ENCODE results near the gene RIMBP3B.
"Not testable (repeated sequence)": the region's sequence is repeated elsewhere in the genome, so short reads cannot be mapped to it uniquely, and the experiment has no call there.

The RIMBP3B gene

GRCh38 chr22:21416375-21416774, 32.8 kb downstream of the RIMBP3B start:
- DNase-seq (ENCODE audit: low spot score): not testable (repeated sequence)

GRCh38 chr22:21417227-21417746, 33.7 kb downstream of the RIMBP3B start, which contains the start of gene HIC2:
Gene HIC2 (plus strand): TSS chr22:21417371. CDS start chr22:21442832, 25,461 bp downstream.
- DNase-seq (ENCODE audit: low spot score): not testable (repeated sequence)

- not testable (repeated sequence) for DNase-seq (ENCODE audit: low spot score)
Measured at GRCh38 chr22:21417853-21418252, 34.3 kb downstream of the RIMBP3B start.

DNA sequence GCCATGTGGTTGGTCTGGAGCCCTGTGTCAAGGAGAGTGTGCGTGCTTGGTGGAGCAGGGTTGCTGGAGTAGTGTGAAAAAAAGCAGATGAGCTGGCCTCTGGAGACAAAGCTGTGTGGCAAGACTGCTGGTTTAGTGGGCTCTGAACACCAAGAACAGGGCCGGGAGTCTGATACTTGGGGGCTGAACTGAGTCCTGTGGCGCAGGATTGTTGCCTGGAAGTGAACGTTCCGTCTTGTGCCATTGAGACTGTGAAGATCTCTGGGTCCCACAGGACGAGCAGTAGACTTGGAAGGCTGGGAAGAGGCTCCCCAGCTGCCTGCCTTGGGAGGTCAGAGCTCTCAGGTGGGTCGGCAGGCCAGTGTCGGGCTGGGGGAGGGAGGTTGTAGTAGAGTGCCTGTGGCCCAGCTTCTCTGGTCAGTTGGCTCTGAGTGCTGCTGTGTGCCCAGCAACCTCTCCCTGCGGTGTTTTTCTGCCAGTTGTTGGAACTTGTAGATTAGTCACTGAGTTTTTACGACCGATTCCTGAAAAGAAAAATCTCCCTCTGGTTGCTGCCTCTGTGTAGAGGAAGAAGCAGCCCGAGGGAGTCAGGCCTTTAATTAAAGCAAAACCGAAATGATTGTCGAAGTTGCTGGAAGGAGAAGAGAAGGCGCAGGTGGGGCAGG, 35.6 kb downstream of the RIMBP3B start:
- DNase-seq (ENCODE audit: low spot score): not testable (repeated sequence)

GRCh38 chr22:21420180-21420763, 36.7 kb downstream of the RIMBP3B start:
- not testable (repeated sequence) for DNase-seq (ENCODE audit: low spot score)

DNA sequence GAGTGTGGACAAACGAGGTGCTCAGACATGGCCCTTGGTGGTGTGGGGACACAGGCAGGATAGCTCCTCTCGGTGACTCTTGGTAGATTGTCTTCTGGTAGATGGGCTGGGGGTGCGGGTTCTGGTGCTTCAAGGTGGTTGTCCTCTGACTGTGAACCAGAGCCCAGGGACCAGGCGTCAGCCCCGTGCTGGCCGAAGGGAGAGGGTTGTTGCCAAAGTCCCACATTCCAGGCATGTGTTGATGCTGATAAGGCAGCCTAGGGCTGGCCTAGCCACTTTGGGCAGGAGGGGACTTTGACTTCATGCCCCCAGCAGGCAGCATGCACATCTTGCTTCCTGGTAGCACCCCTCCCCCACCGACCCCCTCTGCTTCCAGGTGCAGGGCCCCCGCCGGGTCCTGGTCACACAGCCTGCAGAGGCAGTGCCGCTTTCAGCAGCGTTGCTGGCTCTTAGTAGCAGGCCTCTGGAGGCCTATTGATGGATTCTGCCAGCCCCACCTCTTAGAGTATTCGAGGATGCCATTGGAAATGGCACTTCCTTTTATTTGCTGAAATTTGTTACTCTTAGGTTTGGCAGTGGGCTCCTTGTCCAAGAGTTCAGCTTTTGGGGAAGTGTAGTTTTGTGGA, 40.6 kb downstream of the RIMBP3B start:
- DNase-seq (ENCODE audit: low spot score): not testable (repeated sequence)

GRCh38 chr22:21434378-21435233, 51.1 kb downstream of the RIMBP3B start:
- not testable (repeated sequence) for DNase-seq (ENCODE audit: low spot score)

DNA sequence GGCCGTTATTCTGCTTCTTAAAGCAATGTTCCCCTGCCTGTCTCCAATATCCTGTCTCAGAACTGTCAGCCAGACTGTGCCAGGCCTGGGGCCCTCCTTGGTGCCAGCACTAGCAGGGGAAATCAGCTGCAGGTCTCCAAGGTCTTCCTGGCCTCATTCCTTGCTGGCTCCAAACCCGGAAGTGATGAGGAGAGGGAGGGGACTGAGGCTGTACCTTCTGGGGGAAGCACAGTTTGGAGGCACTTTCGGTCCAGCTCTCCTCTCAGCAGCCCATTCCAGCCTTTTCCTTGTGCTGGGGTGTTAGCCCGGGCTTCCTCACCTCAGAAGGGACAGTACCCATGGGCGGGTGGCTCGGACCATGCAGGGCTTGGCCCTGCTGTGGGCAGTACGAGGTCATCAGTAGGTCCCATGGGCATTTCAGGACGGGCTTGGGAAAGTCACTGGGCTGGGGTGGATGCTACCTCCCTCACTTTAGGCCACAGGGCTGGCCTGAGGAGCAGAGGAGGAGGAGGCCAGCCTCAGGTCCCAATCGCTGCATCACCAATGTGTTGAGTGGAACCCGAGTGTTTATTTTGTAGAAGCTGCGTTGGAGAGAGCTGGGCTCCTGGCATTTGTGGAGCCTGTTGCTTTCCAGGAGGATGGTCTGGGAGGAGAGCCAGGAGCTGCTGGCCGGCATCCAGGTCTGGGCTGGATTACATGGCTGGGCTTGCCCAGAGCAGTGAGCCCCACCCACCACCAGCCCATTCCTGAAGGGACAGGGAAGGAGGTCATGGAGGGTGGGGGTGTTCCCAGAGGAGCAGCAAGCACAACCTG, 52.7 kb downstream of the RIMBP3B start:
- not testable (repeated sequence) for DNase-seq (ENCODE audit: low spot score)

- DNase-seq (ENCODE audit: low spot score): not testable (repeated sequence)
Measured at GRCh38 chr22:21438013-21438412, 54.5 kb downstream of the RIMBP3B start.

All from D341Med (cell line).